H1 (cell line): ENCODE measurements around the gene SSTR3. TPM values are rescaled to one million over a fixed set of nuclear protein-coding genes. Genes with fewer than 3 reads are reported as not detected.

Experiments
- BACH1 ChIP-seq: IDR thresholded peaks from 2 replicates; pipeline ENCODE4 v1.6.1; 2012; ENCODE audit warnings: low read length, improper control_type of control experiment
- CTCF ChIP-seq, 3 experiments: IDR thresholded peaks; 1 replicate in 2 of 3; 2 replicates in 1 of 3; pipeline versions ENCODE4 v1.5.1 to v1.6.1; 2011; ENCODE audit warnings: low read length in 3 of 3, mild to moderate bottlenecking in 3 of 3, inconsistent platforms in 2 of 3, low read depth in 1 of 3, moderate library complexity in 1 of 3; ENCODE audit not compliant: insufficient read depth in 1 of 3; ENCODE audit errors: control extremely low read depth in 1 of 3
- TBP ChIP-seq: IDR thresholded peaks from 2 replicates; pipeline ENCODE4 v1.6.1; 2011; ENCODE audit warnings: low read depth, low read length, improper control_type of control experiment
- polyA plus RNA-seq, 7 experiments: library from polyadenylated mRNA; depleted of rRNA in 3 of 7; stranded (reverse) in 5 of 7; unstranded in 2 of 7; fragments of >200 nt in 5 of 7; fragments of 200-250 nt in 2 of 7; gene quantifications; 1 replicate in 5 of 7; 2 replicates in 1 of 7; 4 replicates in 1 of 7; pipeline versions ENCODE4 v1.2.1 to v1.2.3, GENCODE V29; 2011 to 2013; ENCODE audit warnings: missing spikeins in 2 of 7, mixed read lengths in 2 of 7
- total RNA-seq: library from RNA; stranded (reverse); fragmentation: NEBNext Ultra II Directional; extraction: Animal tissue kit (Norgen Biotek cat#: 25700); gene quantifications from 2 replicates; pipeline ENCODE4 v1.2.1, GENCODE V29; 2021

The SSTR3 gene
- total and polyA plus RNA-seq, 2 of the 8 experiments (the other 6 are each of a cell fraction or from before 2014, with no cell fraction given): 0.22 to 0.77 TPM

GRCh38 chr22:37167176-37167980 is 44.9 kb downstream of the SSTR3 start (continued):
- TF ChIP-seq TBP: no peak
- no peak for TF ChIP-seq CTCF (IDR thresholded peaks at IDR 0.05; ENCODE audit: control extremely low read depth in 1 of 3, insufficient read depth in 1 of 3, low read depth in 1 of 3, low read length in 3 of 3)
- TF ChIP-seq BACH1: no peak
